Loucy (cell line): ENCODE results near the gene CROCC2.

Source experiments
- H2AFZ ChIP-seq: fragments of 200-600 bp; sonication (generic); 2 replicates; pipeline ENCODE4 v1.6.0; 2016; ENCODE audit warnings: antibody characterized with exemption, mild to moderate bottlenecking, low read length, moderate library complexity
- H3F3A ChIP-seq: fragments of 200-600 bp; 2 replicates; pipeline ENCODE4 v1.6.0; 2016; ENCODE audit warnings: antibody characterized with exemption, low read depth, mild to moderate bottlenecking
- H3K27me3 ChIP-seq: fragments of 200-600 bp; sonication (generic); 2 replicates; pipeline ENCODE4 v1.6.1; 2014; ENCODE audit warnings: low read length, mild to moderate bottlenecking; ENCODE audit not compliant: insufficient read depth, poor library complexity, severe bottlenecking
- H3K36me3 ChIP-seq: fragments of 200-600 bp; sonication (generic); 2 replicates; pipeline ENCODE4 v1.6.1; 2016; ENCODE audit warnings: low read length; ENCODE audit not compliant: insufficient read depth
- H3K4me1 ChIP-seq: fragments of 200-600 bp; sonication (generic); 2 replicates; pipeline ENCODE4 v1.5.1; 2014; ENCODE audit warnings: low read length, mild to moderate bottlenecking; ENCODE audit not compliant: insufficient read depth, poor library complexity, severe bottlenecking
- H3K4me2 ChIP-seq: fragments of 200-600 bp; sonication (generic); 2 replicates; pipeline ENCODE4 v1.6.0; 2014; ENCODE audit warnings: antibody characterized with exemption, low read length, low read depth, mild to moderate bottlenecking; ENCODE audit not compliant: poor library complexity, severe bottlenecking
- H3K4me3 ChIP-seq: fragments of 200-600 bp; sonication (generic); 2 replicates; pipeline ENCODE4 v1.5.1; 2014; ENCODE audit warnings: low read length, mild to moderate bottlenecking, mixed read lengths; ENCODE audit not compliant: poor library complexity, severe bottlenecking
- H3K79me2 ChIP-seq: fragments of 200-600 bp; sonication (generic); 2 replicates; pipeline ENCODE4 v1.6.1; 2014; ENCODE audit warnings: low read length; ENCODE audit not compliant: insufficient read depth
- H3K9ac ChIP-seq: fragments of 200-600 bp; sonication (generic); 2 replicates; pipeline ENCODE4 v1.6.0; 2014; ENCODE audit warnings: mild to moderate bottlenecking, low read depth, low read length, moderate library complexity; ENCODE audit not compliant: poor library complexity, severe bottlenecking
- H3K9me2 ChIP-seq: fragments of 200-600 bp; sonication (generic); replicated peaks from 2 replicates; pipeline ENCODE4 v1.6.1; 2016; ENCODE audit warnings: low read depth, low read length, mixed read lengths
- H3K9me3 ChIP-seq: fragments of 200-600 bp; sonication (generic); 2 replicates; pipeline ENCODE4 v1.6.1; 2014; ENCODE audit warnings: mild to moderate bottlenecking, antibody characterized with exemption, low read length, low read depth; ENCODE audit not compliant: insufficient read depth
- H4K20me1 ChIP-seq: fragments of 200-600 bp; sonication (generic); 2 replicates; pipeline ENCODE4 v1.6.0; 2014; ENCODE audit warnings: antibody characterized with exemption, low read length, mild to moderate bottlenecking; ENCODE audit not compliant: insufficient read depth, poor library complexity, severe bottlenecking
- CTCF ChIP-seq: fragments of 200-600 bp; sonication (generic); conservative IDR thresholded peaks from 2 replicates; pipeline ENCODE4 v1.5.1; 2014; ENCODE audit warnings: mild to moderate bottlenecking, antibody characterized with exemption, low read length
- EZH2phosphoT487 ChIP-seq: fragments of 200-600 bp; IDR thresholded peaks from 2 replicates; pipeline ENCODE4 v1.6.1; 2018; ENCODE audit warnings: antibody characterized with exemption, mild to moderate bottlenecking, moderate library complexity, borderline replicate concordance

The CROCC2 gene

GRCh38 chr2:240934701-240935102, 28.6 kb downstream of the CROCC2 start:
- Histone ChIP-seq H4K20me1 (no peaks in the 10 kb centered on the region), H3K4me3 (no peak overlapping the region), H3K9ac (no peak overlapping the region), H2AFZ (no peak overlapping the region), H3K27me3 (no peaks in the 10 kb centered on the region), H3K9me2 (no peaks in the 10 kb centered on the region), H3K4me1 (no peaks in the 10 kb centered on the region), H3K36me3 (no peaks in the 10 kb centered on the region), H3K79me2 (no peaks in the 10 kb centered on the region), H3K9me3 (peaks cover 5% of the 10 kb centered on the region; the same call in 1 of the 2 replicates), H3F3A (no peaks in the 10 kb centered on the region), H3K4me2 (no peak overlapping the region)
- no peak for TF ChIP-seq CTCF
- TF ChIP-seq EZH2phosphoT487, result no peak

GRCh38 chr2:240935103-240935876, 29.2 kb downstream of the CROCC2 start:
- Histone ChIP-seq H4K20me1 (no peaks in the 10 kb centered on the region), H3K36me3 (no peaks in the 10 kb centered on the region), H3K9me2 (no peaks in the 10 kb centered on the region), H3K4me1 (no peaks in the 10 kb centered on the region), H3K27me3 (no peaks in the 10 kb centered on the region), H3K9ac (no peak overlapping the region), H3K79me2 (no peaks in the 10 kb centered on the region), H2AFZ (no peak overlapping the region), H3F3A (no peaks in the 10 kb centered on the region), H3K4me3 (no peak overlapping the region), H3K4me2 (no peak overlapping the region), H3K9me3 (peaks cover 5% of the 10 kb centered on the region; the same call in 1 of the 2 replicates)
- TF ChIP-seq EZH2phosphoT487 (no peak), CTCF (no peak)

- Histone ChIP-seq H3K9me3 (peaks cover 5% of the 10 kb centered on the region; the same call in 1 of the 2 replicates), H3K9ac (no peak overlapping the region), H3K9me2 (no peaks in the 10 kb centered on the region), H3K4me2 (no peak overlapping the region), H3F3A (no peaks in the 10 kb centered on the region), H4K20me1 (no peaks in the 10 kb centered on the region), H3K36me3 (no peaks in the 10 kb centered on the region), H3K4me1 (no peaks in the 10 kb centered on the region), H3K27me3 (no peaks in the 10 kb centered on the region), H3K79me2 (no peaks in the 10 kb centered on the region), H3K4me3 (no peak overlapping the region), H2AFZ (no peak overlapping the region)
- TF ChIP-seq EZH2phosphoT487, result no peak
- no peak for TF ChIP-seq CTCF
Measured at GRCh38 chr2:240936106-240936505, 30.0 kb downstream of the CROCC2 start.
